PC-3 (cell line): ENCODE measurements around the gene PHGDH.

ENCODE experiments used
- CTCF ChIP-seq: fragments of 300-600 bp; sonication (generic); conservative IDR thresholded peaks from 2 replicates; pipeline ENCODE4 v1.5.1; 2017; ENCODE audit warnings: antibody characterized with exemption, low read depth, mild to moderate bottlenecking, low read length
- EZH2 ChIP-seq: fragments of 300-600 bp; sonication (generic); IDR thresholded peaks from one replicate; pipeline ENCODE4 v1.6.1; 2017; ENCODE audit warnings: antibody characterized with exemption, mild to moderate bottlenecking, low read length; ENCODE audit not compliant: unreplicated experiment
- EZH2phosphoT487 ChIP-seq: fragments of 300-600 bp; sonication (generic); IDR thresholded peaks from 2 replicates; pipeline ENCODE4 v1.6.1; 2018; ENCODE audit warnings: mild to moderate bottlenecking, antibody characterized with exemption, low read length, borderline replicate concordance

GRCh38 chr1:119739150-119739549 is 27.4 kb downstream of the PHGDH start:
- TF ChIP-seq CTCF (no peak), EZH2 (no peak), EZH2phosphoT487 (no peak)
